ENCODE measurements around the gene JAGN1. TPM values are rescaled to one million over a fixed set of nuclear protein-coding genes. Genes with fewer than 3 reads are reported as not detected.

The JAGN1 gene
- total RNA-seq, 1 donor from 2014 or later: 56.0 TPM

GRCh38 chr3:9917820-9918219 lies 27.4 kb downstream of the JAGN1 start:
- H3K36me3 ChIP-seq (ENCODE audit: control insufficient read depth, insufficient read depth, low read length): no peaks in the 10 kb centered on the region
- no peaks in the 10 kb centered on the region for H3K27me3 ChIP-seq (ENCODE audit: control insufficient read depth, insufficient read depth, low read length)
- no peak for TF ChIP-seq CTCF (IDR thresholded peaks at IDR 0.05; ENCODE audit: insufficient read depth, low read length, poor library complexity, severe bottlenecking)
- no peak for DNase-seq (ENCODE audit: low read depth)
- H3K4me3 ChIP-seq (ENCODE audit: low read depth, low read length): no peak overlapping the region

- H3K27me3 ChIP-seq (ENCODE audit: control insufficient read depth, insufficient read depth, low read length): no peaks in the 10 kb centered on the region
- TF ChIP-seq CTCF (IDR thresholded peaks at IDR 0.05; ENCODE audit: insufficient read depth, low read length, poor library complexity, severe bottlenecking): no peak
- H3K4me3 ChIP-seq (ENCODE audit: low read depth, low read length): no peak overlapping the region
- no peak for DNase-seq (ENCODE audit: low read depth)
- no peaks in the 10 kb centered on the region for H3K36me3 ChIP-seq (ENCODE audit: control insufficient read depth, insufficient read depth, low read length)
Measured at GRCh38 chr3:9918261-9919038, 28.0 kb downstream of the JAGN1 start.

GRCh38 chr3:9928158-9928557 lies 37.7 kb downstream of the JAGN1 start:
- Histone ChIP-seq H3K36me3 (ENCODE audit: control insufficient read depth, insufficient read depth, low read length) (no peaks in the 10 kb centered on the region), H3K4me3 (ENCODE audit: low read depth, low read length) (no peak overlapping the region), H3K27me3 (ENCODE audit: control insufficient read depth, insufficient read depth, low read length) (no peaks in the 10 kb centered on the region)
- DNase-seq (ENCODE audit: low read depth): no peak
- no peak for TF ChIP-seq CTCF (IDR thresholded peaks at IDR 0.05; ENCODE audit: insufficient read depth, low read length, poor library complexity, severe bottlenecking)

DNA sequence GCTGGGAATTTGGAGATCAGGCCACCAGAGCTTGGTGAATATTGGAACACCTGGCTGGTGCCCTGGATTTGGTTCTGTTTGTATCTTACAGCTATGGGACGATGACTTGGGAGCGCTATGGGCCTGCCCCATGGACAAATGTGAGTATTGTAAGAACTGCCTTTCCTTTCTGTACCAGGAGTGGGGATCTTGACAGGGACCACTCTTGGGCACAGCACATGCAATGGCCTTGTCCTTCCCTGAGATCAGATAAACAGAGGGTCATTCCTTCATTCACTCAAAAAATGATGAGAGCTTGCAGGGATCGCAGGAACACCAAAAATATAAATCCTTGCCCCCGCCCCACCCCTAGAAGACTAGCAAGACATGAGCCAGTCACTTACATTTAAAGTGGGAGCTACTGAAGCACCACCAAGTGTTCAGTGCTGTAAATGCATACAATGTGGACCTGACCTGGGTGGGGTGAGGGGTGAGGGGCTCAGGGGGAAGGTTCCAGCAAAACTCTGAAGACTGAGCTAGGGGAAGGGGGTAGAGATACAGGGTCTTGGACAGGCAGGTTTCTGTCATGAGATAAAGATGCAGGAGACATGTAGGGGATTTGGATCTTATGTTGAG lies 40.5 kb downstream of the JAGN1 start:
- no peak for TF ChIP-seq CTCF (IDR thresholded peaks at IDR 0.05; ENCODE audit: insufficient read depth, low read length, poor library complexity, severe bottlenecking)
- no peak overlapping the region for H3K4me3 ChIP-seq (ENCODE audit: low read depth, low read length)
- no peaks in the 10 kb centered on the region for H3K27me3 ChIP-seq (ENCODE audit: control insufficient read depth, insufficient read depth, low read length)
- DNase-seq (ENCODE audit: low read depth): no peak
- H3K36me3 ChIP-seq (ENCODE audit: control insufficient read depth, insufficient read depth, low read length): peaks cover 1% of the 10 kb centered on the region

DNA sequence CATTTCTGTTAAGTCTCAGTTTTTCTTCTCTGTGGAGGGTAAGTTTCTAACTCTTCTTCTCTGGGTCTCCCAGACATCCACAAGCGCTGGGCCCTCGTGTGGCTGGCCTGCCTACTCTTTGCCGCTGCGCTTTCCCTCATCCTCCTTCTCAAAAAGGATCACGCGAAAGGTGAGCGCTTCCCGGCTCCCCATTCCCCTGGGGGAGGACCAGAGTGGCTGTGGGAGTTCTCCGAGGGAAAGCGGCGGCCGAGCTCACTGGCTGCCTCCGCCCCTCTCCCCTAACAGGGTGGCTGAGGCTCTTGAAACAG lies 42.1 kb downstream of the JAGN1 start:
- TF ChIP-seq CTCF (IDR thresholded peaks at IDR 0.05; ENCODE audit: insufficient read depth, low read length, poor library complexity, severe bottlenecking): no peak
- Histone ChIP-seq H3K27me3 (ENCODE audit: control insufficient read depth, insufficient read depth, low read length) (no peaks in the 10 kb centered on the region), H3K4me3 (ENCODE audit: low read depth, low read length) (peak overlapping the region; percentile 68), H3K36me3 (ENCODE audit: control insufficient read depth, insufficient read depth, low read length) (peaks cover 2% of the 10 kb centered on the region)
- no peak for DNase-seq (ENCODE audit: low read depth)
